ENCODE measurements around the gene EPHB2. TPM values are rescaled to one million over a fixed set of nuclear protein-coding genes. Genes with fewer than 3 reads are reported as not detected.

Gene EPHB2
- total RNA-seq, 6 experiments from 2014 or later: 0.24 to 1.8 (median 0.62) TPM

GRCh38 chr1:22918644-22919043 lies 208.0 kb downstream of the EPHB2 start:
- ATAC-seq: no peak
- 83% methylated on average over 1 of the region's 4 CpGs for WGBS (ENCODE audit: insufficient coverage, low coverage, low lambda C conversion rate, missing lambda C conversion rate)

GRCh38 chr1:22919341-22920025 lies 208.8 kb downstream of the EPHB2 start:
- intact Hi-C loops (cut with DNase I): loop anchor here in 1 of 2 donors (10.0 kb wide), 1 partner anchor 325 kb away; no protein-coding TSS in a partner anchor
- H3K27ac ChIP-seq: no peak overlapping the region
- TF ChIP-seq CTCF (IDR thresholded peaks at IDR 0.05) (no peak), POLR2A (IDR thresholded peaks at IDR 0.05) (no peak)
- DNase-seq: peak in 1 of 3 donors; percentile 47
- no peaks in the 10 kb centered on the region for H3K36me3 ChIP-seq
- 55% methylated on average over 6 of the region's 8 CpGs for WGBS (ENCODE audit: insufficient coverage, low coverage, low lambda C conversion rate, missing lambda C conversion rate)
- no peaks in the 10 kb centered on the region for H3K27me3 ChIP-seq
- H3K9me3 ChIP-seq: no peaks in the 10 kb centered on the region
- no peaks in the 10 kb centered on the region for H3K4me1 ChIP-seq
- H3K4me3 ChIP-seq: no peak overlapping the region
- ATAC-seq: no peak

More at GRCh38 chr1:22918644-22919043, 208.0 kb downstream of the EPHB2 start:
- DNase-seq: no peak
- no peak overlapping the region for H3K4me3 ChIP-seq
- H3K36me3 ChIP-seq: no peaks in the 10 kb centered on the region
- intact Hi-C loops (cut with DNase I): loop anchor here in 1 of 2 donors (10.0 kb wide), 1 partner anchor 324 kb away; no protein-coding TSS in a partner anchor
- H3K27ac ChIP-seq: no peak overlapping the region
- no peaks in the 10 kb centered on the region for H3K9me3 ChIP-seq
- no peaks in the 10 kb centered on the region for H3K27me3 ChIP-seq
- H3K4me1 ChIP-seq: no peaks in the 10 kb centered on the region
- no peak for TF ChIP-seq CTCF (IDR thresholded peaks at IDR 0.05)

GRCh38 chr1:22920026-22920733 lies 209.5 kb downstream of the EPHB2 start:
- no peaks in the 10 kb centered on the region for H3K4me1 ChIP-seq
- no peaks in the 10 kb centered on the region for H3K36me3 ChIP-seq
- H3K27me3 ChIP-seq: no peaks in the 10 kb centered on the region
- intact Hi-C loops (cut with DNase I): no loop called here
- TF ChIP-seq POLR2A (IDR thresholded peaks at IDR 0.05) (no peak), CTCF (IDR thresholded peaks at IDR 0.05) (no peak)
- no peaks in the 10 kb centered on the region for H3K9me3 ChIP-seq
- 20% methylated on average over 1 of the region's 6 CpGs for WGBS (ENCODE audit: insufficient coverage, low coverage, low lambda C conversion rate, missing lambda C conversion rate)
- no peak overlapping the region for H3K4me3 ChIP-seq
- no peak overlapping the region for H3K27ac ChIP-seq
- DNase-seq: no peak
- ATAC-seq: no peak

- ATAC-seq: no peak
- H3K4me1 ChIP-seq: no peaks in the 10 kb centered on the region
- no peaks in the 10 kb centered on the region for H3K36me3 ChIP-seq
- 57% methylated on average over 3 of the region's 8 CpGs for WGBS (ENCODE audit: insufficient coverage, low coverage, low lambda C conversion rate, missing lambda C conversion rate)
- no peaks in the 10 kb centered on the region for H3K9me3 ChIP-seq
- TF ChIP-seq POLR2A (IDR thresholded peaks at IDR 0.05) (no peak), CTCF (IDR thresholded peaks at IDR 0.05) (no peak)
- no peak overlapping the region for H3K27ac ChIP-seq
- no peak overlapping the region for H3K4me3 ChIP-seq
- intact Hi-C loops (cut with DNase I): no loop called here
- DNase-seq: peak in 1 of 3 donors; percentile 45
- H3K27me3 ChIP-seq: no peaks in the 10 kb centered on the region
Measured at GRCh38 chr1:22920734-22921451, 210.3 kb downstream of the EPHB2 start.
